ENCODE measurements around the gene RNF138. TPM values are rescaled to one million over a fixed set of nuclear protein-coding genes. Genes with fewer than 3 reads are reported as not detected.
A peak's percentile ranks its signal among the peaks of the same experiment; 100 is the strongest.

RNF138 gene
- total and polyA plus RNA-seq, 10 of the 15 experiments (the other 5 are each of a cell fraction or from before 2014, with no cell fraction given), result 24.2 to 75.2 (median 40.1) TPM

DNA sequence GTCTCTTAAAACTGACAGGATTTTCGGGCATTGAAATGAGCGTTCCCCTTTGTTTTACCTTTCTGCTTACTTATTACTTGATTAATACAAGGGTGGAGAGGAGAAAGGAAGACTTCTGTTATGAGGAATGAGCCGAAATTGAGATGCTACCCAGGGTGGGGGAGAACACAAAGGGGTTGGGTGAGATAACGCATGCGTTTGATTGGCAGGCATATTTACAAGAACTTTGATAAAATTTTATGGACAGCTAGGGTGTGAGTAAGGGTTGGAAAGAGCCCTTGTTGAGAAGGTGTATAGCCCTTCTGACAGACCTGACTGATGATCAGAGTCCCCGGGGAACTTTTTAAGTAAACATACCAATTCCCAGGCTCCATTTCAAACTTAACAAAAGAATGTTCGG is 1.8 kb downstream of the RNF138 start:
- ChIA-PET CTCF (no interaction called here), RAD21 (ENCODE audit: unreplicated experiment) (interaction anchor here (1.0 kb wide), 1 partner anchor 64 kb away, joined by 3 read pairs; no protein-coding TSS in a partner anchor), SMC1A (ENCODE audit: uncharacterized antibody, unreplicated experiment) (no interaction called here), POLR2A (interaction anchor here (1.0 kb wide), 1 partner anchor 12 kb away, joined by 6 read pairs; no protein-coding TSS in a partner anchor)
- H3K36me3 ChIP-seq (ENCODE audit: control insufficient read depth in 2 of 2, insufficient read depth in 2 of 2, low read length in 1 of 2), result peaks cover 0 to 6% of the 10 kb centered on the region in 2 experiments; a peak in 1 of 4 replicates
- no peaks in the 10 kb centered on the region for H3K27me3 ChIP-seq (replicated peaks in 1 of 2; ENCODE audit: control insufficient read depth in 2 of 2, insufficient read depth in 2 of 2, low read length in 1 of 2)
- FAIRE-seq (peak; percentile 27), ATAC-seq (no peak), DNase-seq (ENCODE audit: low read depth, low spot score) (no peak)
- peak overlapping the region; percentile 86 for H3K4me3 ChIP-seq
- H3K4me2 ChIP-seq (ENCODE audit: control insufficient read depth, insufficient read depth), result peak overlapping the region; percentile 74
- BruUV-seq (replicated peaks), result no TSS peak
- TF ChIP-seq, protein P1, sequence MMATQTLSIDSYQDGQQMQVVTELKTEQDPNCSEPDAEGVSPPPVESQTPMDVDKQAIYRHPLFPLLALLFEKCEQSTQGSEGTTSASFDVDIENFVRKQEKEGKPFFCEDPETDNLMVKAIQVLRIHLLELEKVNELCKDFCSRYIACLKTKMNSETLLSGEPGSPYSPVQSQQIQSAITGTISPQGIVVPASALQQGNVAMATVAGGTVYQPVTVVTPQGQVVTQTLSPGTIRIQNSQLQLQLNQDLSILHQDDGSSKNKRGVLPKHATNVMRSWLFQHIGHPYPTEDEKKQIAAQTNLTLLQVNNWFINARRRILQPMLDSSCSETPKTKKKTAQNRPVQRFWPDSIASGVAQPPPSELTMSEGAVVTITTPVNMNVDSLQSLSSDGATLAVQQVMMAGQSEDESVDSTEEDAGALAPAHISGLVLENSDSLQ (IDR thresholded peaks at IDR 0.05), result peak; percentile 94
- TF ChIP-seq CEBPB (IDR thresholded peaks at IDR 0.05; ENCODE audit: borderline replicate concordance in 1 of 2, low read depth in 2 of 2, low read length in 2 of 2) (no peak), NR2C1 (IDR thresholded peaks at IDR 0.05) (no peak), ZNF217 (IDR thresholded peaks at IDR 0.05) (no peak), HDAC2 (IDR thresholded peaks at IDR 0.05) (no peak)
- TF ChIP-seq, protein P2, sequence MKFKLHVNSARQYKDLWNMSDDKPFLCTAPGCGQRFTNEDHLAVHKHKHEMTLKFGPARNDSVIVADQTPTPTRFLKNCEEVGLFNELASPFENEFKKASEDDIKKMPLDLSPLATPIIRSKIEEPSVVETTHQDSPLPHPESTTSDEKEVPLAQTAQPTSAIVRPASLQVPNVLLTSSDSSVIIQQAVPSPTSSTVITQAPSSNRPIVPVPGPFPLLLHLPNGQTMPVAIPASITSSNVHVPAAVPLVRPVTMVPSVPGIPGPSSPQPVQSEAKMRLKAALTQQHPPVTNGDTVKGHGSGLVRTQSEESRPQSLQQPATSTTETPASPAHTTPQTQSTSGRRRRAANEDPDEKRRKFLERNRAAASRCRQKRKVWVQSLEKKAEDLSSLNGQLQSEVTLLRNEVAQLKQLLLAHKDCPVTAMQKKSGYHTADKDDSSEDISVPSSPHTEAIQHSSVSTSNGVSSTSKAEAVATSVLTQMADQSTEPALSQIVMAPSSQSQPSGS (IDR thresholded peaks at IDR 0.05; ENCODE audit: low read length), result no peak
- TF ChIP-seq, protein P3, sequence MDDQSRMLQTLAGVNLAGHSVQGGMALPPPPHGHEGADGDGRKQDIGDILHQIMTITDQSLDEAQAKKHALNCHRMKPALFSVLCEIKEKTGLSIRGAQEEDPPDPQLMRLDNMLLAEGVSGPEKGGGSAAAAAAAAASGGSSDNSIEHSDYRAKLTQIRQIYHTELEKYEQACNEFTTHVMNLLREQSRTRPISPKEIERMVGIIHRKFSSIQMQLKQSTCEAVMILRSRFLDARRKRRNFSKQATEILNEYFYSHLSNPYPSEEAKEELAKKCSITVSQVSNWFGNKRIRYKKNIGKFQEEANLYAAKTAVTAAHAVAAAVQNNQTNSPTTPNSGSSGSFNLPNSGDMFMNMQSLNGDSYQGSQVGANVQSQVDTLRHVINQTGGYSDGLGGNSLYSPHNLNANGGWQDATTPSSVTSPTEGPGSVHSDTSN (IDR thresholded peaks at IDR 0.05; ENCODE audit: insufficient replicate concordance, low read depth, low read length), result peak; percentile 77
- H3K4me1 ChIP-seq (ENCODE audit: control insufficient read depth, insufficient read depth, low read length), result no peaks in the 10 kb centered on the region; the same call in 1 of the 2 replicates
- 11% methylated on average over 7 of the region's 7 CpGs for WGBS (ENCODE audit: insufficient coverage, insufficient replicate concordance, low lambda C conversion rate, missing lambda C conversion rate)
- no peaks in the 10 kb centered on the region for H3K9me3 ChIP-seq (replicated peaks; ENCODE audit: control insufficient read depth, insufficient read depth, low read length)
- peaks cover 58% of the 10 kb centered on the region for H3K79me2 ChIP-seq (ENCODE audit: control insufficient read depth, insufficient read depth, low read length)
- intact Hi-C loops (cut with micrococcal nuclease; ENCODE audit: unreplicated experiment), result loop anchor here (2.0 kb wide), 2 partner anchors 75 to 151 kb away; partner anchors contain the start of genes RNF125 and TRAPPC8
- H3K9ac ChIP-seq (ENCODE audit: control insufficient read depth, insufficient read depth, low read length), result peak overlapping the region; percentile 86
- in situ Hi-C loops (cut with MboI), result no loop called here
- H4K20me1 ChIP-seq (ENCODE audit: control insufficient read depth, insufficient read depth), result no peaks in the 10 kb centered on the region
- H2AFZ ChIP-seq (ENCODE audit: control insufficient read depth, low read depth, low read length), result no peak overlapping the region
- peak overlapping the region; percentile 90 for H3K27ac ChIP-seq (ENCODE audit: control insufficient read depth, insufficient read depth)
